HL-60 (cell line): ENCODE data around the gene VIPR2.

Source experiments
- CTCF ChIP-seq: IDR thresholded peaks from one replicate; pipeline ENCODE4 v1.5.1; 2011; ENCODE audit warnings: low read length, control low read depth, inconsistent platforms; ENCODE audit not compliant: insufficient read depth
- POLR2AphosphoS5 ChIP-seq: IDR thresholded peaks from 2 replicates; pipeline ENCODE4 v1.6.1; 2012; ENCODE audit warnings: low read depth
- REST ChIP-seq: IDR thresholded peaks from 2 replicates; pipeline ENCODE4 v1.6.1; 2012; ENCODE audit warnings: low read depth; ENCODE audit not compliant: insufficient replicate concordance

- no peak for TF ChIP-seq CTCF
- TF ChIP-seq POLR2AphosphoS5: no peak
- TF ChIP-seq REST: no peak
Measured at GRCh38 chr7:159031135-159031701, 113.4 kb downstream of the VIPR2 start.
